ENCODE measurements around the gene UTS2B. TPM values are rescaled to one million over a fixed set of nuclear protein-coding genes. Genes with fewer than 3 reads are reported as not detected.

The UTS2B gene
- total RNA-seq, 1 donor from 2014 or later, result 0.75 TPM

DNA sequence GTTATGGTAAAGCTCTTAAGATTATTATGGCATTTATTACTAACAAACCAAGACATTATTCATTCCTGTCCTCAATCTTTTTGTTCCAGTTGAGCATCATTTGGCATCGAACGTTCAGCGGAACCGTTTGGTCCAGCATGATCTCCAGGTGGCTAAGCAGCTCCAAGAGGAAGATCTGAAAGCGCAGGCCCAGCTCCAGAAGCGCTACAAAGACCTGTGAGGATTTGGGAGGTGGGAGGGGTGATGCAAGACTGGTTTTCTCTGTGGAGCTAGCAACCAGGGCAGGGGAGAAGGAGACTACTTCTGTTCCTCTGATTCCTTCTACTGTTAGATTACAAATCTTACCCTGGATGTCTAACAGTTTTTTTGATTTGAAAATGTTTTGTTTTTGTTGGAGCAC is 27.6 kb upstream of the UTS2B start:
- intact Hi-C loops (cut with DNase I), result no loop called here
- no peak for ATAC-seq
- Histone ChIP-seq H3K4me1 (peaks cover 25% of the 10 kb centered on the region), H3K4me3 (no peak overlapping the region), H3K36me3 (peaks cover 56% of the 10 kb centered on the region), H3K27ac (no peak overlapping the region), H3K27me3 (no peaks in the 10 kb centered on the region), H3K9me3 (no peaks in the 10 kb centered on the region)
- TF ChIP-seq CTCF (IDR thresholded peaks at IDR 0.05), result no peak
- DNase-seq, result no peak

- ATAC-seq (peak; percentile 39), DNase-seq (no peak)
- Histone ChIP-seq H3K36me3 (peaks cover 45% of the 10 kb centered on the region), H3K4me1 (peaks cover 25% of the 10 kb centered on the region), H3K9me3 (no peaks in the 10 kb centered on the region), H3K27ac (peak overlapping the region; percentile 38), H3K4me3 (no peak overlapping the region), H3K27me3 (no peaks in the 10 kb centered on the region)
- TF ChIP-seq CTCF (IDR thresholded peaks at IDR 0.05), result no peak
- intact Hi-C loops (cut with DNase I), result no loop called here
These were observed 26.5 kb upstream of the UTS2B start for GRCh38 chr3:191356631-191357439.

DNA sequence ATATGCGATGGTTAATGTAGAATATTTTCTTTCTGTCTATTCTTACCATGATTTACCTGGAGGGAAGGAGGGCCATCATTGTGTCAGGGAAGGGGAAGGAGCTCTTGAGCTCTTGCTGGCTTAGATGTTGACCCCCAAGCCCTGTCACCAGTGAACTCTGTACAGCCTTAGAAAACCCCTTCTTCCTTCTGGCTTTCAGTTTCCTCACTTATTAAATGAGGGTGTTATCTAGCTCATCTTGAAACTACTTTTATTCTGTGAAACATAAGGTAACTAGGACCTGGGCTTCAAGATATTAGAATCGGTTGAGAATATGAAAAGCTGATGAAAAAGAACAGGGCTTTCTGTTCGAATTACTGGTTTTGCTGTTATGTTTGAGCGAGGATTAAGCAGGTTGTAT is 25.1 kb upstream of the UTS2B start:
- no peak for TF ChIP-seq CTCF (IDR thresholded peaks at IDR 0.05)
- ATAC-seq (no peak), DNase-seq (no peak)
- Histone ChIP-seq H3K27ac (no peak overlapping the region), H3K27me3 (no peaks in the 10 kb centered on the region), H3K4me1 (peaks cover 25% of the 10 kb centered on the region), H3K9me3 (no peaks in the 10 kb centered on the region), H3K36me3 (peaks cover 31% of the 10 kb centered on the region), H3K4me3 (no peak overlapping the region)
- intact Hi-C loops (cut with DNase I), result no loop called here

DNA sequence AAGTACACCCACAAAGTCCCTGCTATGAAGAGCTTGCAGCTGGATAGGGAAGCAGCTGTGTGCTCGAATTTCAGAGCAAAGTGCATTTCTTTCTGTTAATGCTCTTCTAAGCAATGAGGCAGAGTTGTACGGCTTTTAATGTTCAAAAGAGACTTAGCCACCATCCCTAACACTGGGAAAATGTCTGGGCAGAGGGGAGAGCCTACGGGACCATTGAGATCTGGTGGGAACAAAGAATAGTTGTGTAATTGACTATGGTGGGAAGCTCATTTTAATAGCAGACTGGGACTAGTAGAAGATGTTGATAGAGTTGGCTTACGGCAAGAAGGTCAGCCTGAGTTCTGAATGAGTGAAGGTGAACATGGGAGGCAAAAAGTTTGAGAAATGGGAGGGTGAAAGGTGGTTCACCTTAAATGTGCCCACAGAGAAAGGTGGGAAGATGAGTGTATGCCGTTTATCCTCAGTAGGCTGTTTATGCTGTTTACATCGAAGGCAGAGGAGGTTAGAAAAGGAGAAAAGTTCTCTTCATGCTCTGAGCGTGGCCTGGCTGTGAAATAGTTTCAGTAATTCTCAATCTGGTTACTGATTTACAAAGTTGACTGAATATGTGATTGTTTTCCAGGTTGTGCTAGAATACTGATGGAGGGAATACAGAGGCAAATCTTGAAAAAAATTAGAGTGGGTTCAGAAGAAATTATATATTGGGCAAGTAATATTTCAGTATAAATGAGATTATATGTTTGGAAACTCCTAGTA is 22.9 kb upstream of the UTS2B start:
- DNase-seq, result no peak
- no peaks in the 10 kb centered on the region for H3K9me3 ChIP-seq
- ATAC-seq, result no peak
- no peak overlapping the region for H3K27ac ChIP-seq
- H3K4me3 ChIP-seq, result no peak overlapping the region
- H3K36me3 ChIP-seq, result peaks cover 14% of the 10 kb centered on the region
- no peak for TF ChIP-seq CTCF (IDR thresholded peaks at IDR 0.05)
- no peaks in the 10 kb centered on the region for H3K27me3 ChIP-seq
- peaks cover 25% of the 10 kb centered on the region for H3K4me1 ChIP-seq
- intact Hi-C loops (cut with DNase I), result no loop called here

- Histone ChIP-seq H3K27ac (no peak overlapping the region), H3K36me3 (peaks cover 3% of the 10 kb centered on the region), H3K4me3 (no peak overlapping the region), H3K4me1 (peaks cover 21% of the 10 kb centered on the region), H3K9me3 (no peaks in the 10 kb centered on the region), H3K27me3 (no peaks in the 10 kb centered on the region)
- ATAC-seq (no peak), DNase-seq (no peak)
- intact Hi-C loops (cut with DNase I), result no loop called here
- TF ChIP-seq CTCF (IDR thresholded peaks at IDR 0.05), result no peak
These were observed 21.7 kb upstream of the UTS2B start for GRCh38 chr3:191352014-191352413.

All from upper lobe of right lung (tissue), 1 donor.